ENCODE measurements around the gene FXYD2. TPM values are rescaled to one million over a fixed set of nuclear protein-coding genes. Genes with fewer than 3 reads are reported as not detected.

FXYD2 gene
- total RNA-seq, 1 donor from 2014 or later = 0.62 TPM

Other genes with a start within 250 kb of the FXYD2 start
- gene DSCAML1, start 27.5 kb downstream of the FXYD2 start, total RNA-seq = 7.6 TPM
- gene FXYD6, start 51.9 kb upstream of the FXYD2 start, total RNA-seq = 107 TPM
- 0.47 TPM for gene TMPRSS13, start 104.7 kb upstream of the FXYD2 start, total RNA-seq
- 6.7 TPM for gene IL10RA, start 161.7 kb upstream of the FXYD2 start, total RNA-seq